WI38 (cell line): ENCODE data around the gene CDK11A.

ENCODE experiments used
- H3K4me3 ChIP-seq: 2 replicates; pipeline ENCODE4 v1.5.1; 2011; ENCODE audit warnings: low read depth, mild to moderate bottlenecking, control low read depth, low read length
- CTCF ChIP-seq: IDR thresholded peaks from 2 replicates; pipeline ENCODE4 v1.5.1; 2012; ENCODE audit warnings: low read depth, mild to moderate bottlenecking, control low read depth, low read length

The CDK11A gene

GRCh38 chr1:1724035-1724864 is at the start of gene CDK11A:
Gene CDK11A (minus strand): TSS chr1:1724357. CDS start chr1:1722818, 1,539 bp downstream.
- H3K4me3 ChIP-seq = peak within 1 kb of the TSS; percentile 60
- TF ChIP-seq CTCF = peak; percentile 17; the same call in 1 of the 2 replicates

GRCh38 chr1:1773874-1774273 is 49.7 kb upstream of the CDK11A start:
- no peak overlapping the region for H3K4me3 ChIP-seq
- TF ChIP-seq CTCF = no peak

GRCh38 chr1:1771096-1771495 is 46.9 kb upstream of the CDK11A start:
- no peak for TF ChIP-seq CTCF
- no peak overlapping the region for H3K4me3 ChIP-seq

DNA sequence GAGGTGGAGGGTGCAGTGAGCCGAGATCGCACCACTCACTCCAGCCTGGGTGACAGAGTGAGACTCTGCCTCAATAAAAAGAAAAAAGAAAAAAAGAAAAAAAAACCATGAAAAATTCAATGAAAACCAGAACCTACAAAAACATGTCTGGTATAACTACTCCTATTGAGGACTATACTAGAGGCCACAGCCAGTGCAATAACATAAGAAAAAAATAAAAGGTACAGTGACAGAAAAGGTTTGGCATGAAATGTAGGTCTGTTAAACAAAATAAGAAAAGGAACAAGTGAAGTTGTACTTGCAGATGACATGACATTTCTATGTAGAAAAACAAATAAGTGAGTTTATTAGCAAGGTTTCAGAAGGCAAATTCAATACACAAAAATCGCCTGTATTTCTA is 45.9 kb upstream of the CDK11A start:
- H3K4me3 ChIP-seq = no peak overlapping the region
- TF ChIP-seq CTCF = no peak

DNA sequence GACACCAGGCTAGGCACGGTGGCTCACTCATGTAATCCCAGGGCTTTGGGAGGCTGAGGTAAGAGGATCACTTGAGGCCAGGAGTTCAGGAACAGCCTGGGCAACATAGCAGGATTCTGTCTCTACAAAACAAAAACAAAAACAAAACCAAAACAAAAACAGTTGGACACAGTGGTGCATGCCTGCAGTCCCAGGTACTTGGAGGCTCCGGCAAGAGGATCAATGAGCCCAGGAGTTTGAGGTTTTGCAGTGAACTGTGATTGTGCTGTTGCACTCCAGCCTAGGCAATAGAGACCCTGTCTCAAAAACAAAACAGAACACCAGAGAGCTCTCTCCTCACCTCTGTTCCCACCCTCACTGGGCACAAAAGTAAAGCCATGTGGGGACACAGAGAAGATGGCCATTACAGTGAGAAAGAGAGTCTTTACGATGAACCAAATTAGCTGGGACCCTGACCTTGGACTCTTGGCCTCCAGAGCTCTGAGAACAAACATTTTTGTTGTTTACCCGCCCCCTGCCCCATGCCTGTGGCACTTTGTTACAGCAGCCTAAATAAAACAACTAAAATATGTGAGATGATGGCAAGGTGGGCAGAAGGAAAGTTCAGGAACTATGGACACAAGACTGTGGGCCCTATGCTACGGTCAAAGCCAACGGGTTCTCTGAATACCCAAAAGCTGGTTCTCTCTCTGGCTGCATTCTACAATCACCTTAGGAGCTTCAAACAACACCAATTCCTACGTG is 44.3 kb upstream of the CDK11A start:
- TF ChIP-seq CTCF = no peak
- H3K4me3 ChIP-seq = no peak overlapping the region

GRCh38 chr1:1764876-1765470 is 40.8 kb upstream of the CDK11A start:
- H3K4me3 ChIP-seq = no peak overlapping the region
- TF ChIP-seq CTCF = no peak
